Prostate gland (tissue), 2 donors: ENCODE results near the gene TCF4.

ENCODE experiments used
- CTCF ChIP-seq, 4 experiments: fragments of 200-600 bp in 2 of 4; fragments of 450-650 bp in 2 of 4; sonication (generic) in 2 of 4; IDR thresholded peaks; 1 replicate in 3 of 4; 2 replicates in 1 of 4; pipeline ENCODE4 v1.5.1; 2016 to 2019; ENCODE audit warnings: antibody characterized with exemption in 4 of 4, mild to moderate bottlenecking in 2 of 4, moderate library complexity in 2 of 4
- POLR2A ChIP-seq: fragments of 450-650 bp; IDR thresholded peaks from one replicate; pipeline ENCODE4 v1.6.1; 2016; ENCODE audit warnings: antibody characterized with exemption, mild to moderate bottlenecking

- TF ChIP-seq POLR2A (no peak), CTCF (IDR thresholded peaks at IDR 0.05) (no peak)
Measured at GRCh38 chr18:55185391-55185790, 402.6 kb downstream of the TCF4 start.
